Measurements from ENCODE around the gene EEIG2.

Gene EEIG2

GRCh38 chr1:108585313-108585712, 25.4 kb downstream of the EEIG2 start:
- no peak for DNase-seq

GRCh38 chr1:108590441-108590840, 30.5 kb downstream of the EEIG2 start:
- DNase-seq, result no peak

- no peak for DNase-seq
These were observed 31.1 kb downstream of the EEIG2 start for GRCh38 chr1:108590957-108591356.

GRCh38 chr1:108591466-108591865, 31.6 kb downstream of the EEIG2 start:
- DNase-seq, result no peak

- DNase-seq, result no peak
These were observed 32.3 kb downstream of the EEIG2 start for GRCh38 chr1:108592030-108592759.

- DNase-seq, result no peak
These were observed 33.5 kb downstream of the EEIG2 start for GRCh38 chr1:108593448-108593847.

GRCh38 chr1:108595507-108595906, 35.6 kb downstream of the EEIG2 start:
- DNase-seq, result no peak

- DNase-seq, result no peak
These were observed 37.1 kb downstream of the EEIG2 start for GRCh38 chr1:108597041-108597440.

GRCh38 chr1:108598340-108598739, 38.4 kb downstream of the EEIG2 start:
- no peak for DNase-seq

- no peak for DNase-seq
These were observed 40.6 kb downstream of the EEIG2 start for GRCh38 chr1:108600504-108600903.

GRCh38 chr1:108601708-108602410, 42.0 kb downstream of the EEIG2 start:
- DNase-seq, result no peak

GRCh38 chr1:108605633-108606032, 45.7 kb downstream of the EEIG2 start:
- no peak for DNase-seq

- no peak for DNase-seq
These were observed 46.6 kb downstream of the EEIG2 start for GRCh38 chr1:108606478-108606877.

GRCh38 chr1:108609483-108610049, 49.7 kb downstream of the EEIG2 start:
- no peak for DNase-seq
